GM12878 (cell line): ENCODE results near the gene CDKN2AIPNL.

Source experiments
- CTCF ChIP-seq, 3 experiments: IDR thresholded peaks in 2 of 3; conservative IDR thresholded peaks in 1 of 3; 2 replicates each; pipeline ENCODE4 v1.5.1; 2011; ENCODE audit warnings: low read depth in 3 of 3, low read length in 3 of 3, mild to moderate bottlenecking in 3 of 3, control low read depth in 2 of 3, moderate library complexity in 2 of 3, inconsistent platforms in 1 of 3, mixed read lengths in 1 of 3; ENCODE audit not compliant: control insufficient read depth in 2 of 3, insufficient read depth in 1 of 3; ENCODE audit errors: extremely low read depth in 1 of 3
- EP300 ChIP-seq, 2 experiments: fragments of 150-350 bp in 1 of 2; IDR thresholded peaks; 2 replicates each; pipeline ENCODE4 v1.6.1; 2011 to 2012; ENCODE audit warnings: low read depth in 2 of 2, low read length in 2 of 2, borderline replicate concordance in 1 of 2, improper control_type of control experiment in 1 of 2, inconsistent platforms in 1 of 2; ENCODE audit not compliant: control insufficient read depth in 1 of 2
- ETV6 ChIP-seq, 2 experiments: fragments of 450-650 bp in 1 of 2; IDR thresholded peaks in 1 of 2; conservative IDR thresholded peaks in 1 of 2; 2 replicates each; pipeline ENCODE4 v1.6.1; 2014; ENCODE audit warnings: antibody characterized with exemption in 1 of 2, borderline replicate concordance in 1 of 2, low read depth in 1 of 2, mild to moderate bottlenecking in 1 of 2, moderate library complexity in 1 of 2
- FOXM1 ChIP-seq: IDR thresholded peaks from 2 replicates; pipeline ENCODE4 v1.6.1; 2012; ENCODE audit warnings: low read depth, mild to moderate bottlenecking, inconsistent platforms, low read length, moderate library complexity
- RAD21 ChIP-seq: IDR thresholded peaks from 2 replicates; pipeline ENCODE4 v1.6.1; 2011; ENCODE audit warnings: mild to moderate bottlenecking, low read depth, low read length, moderate library complexity; ENCODE audit not compliant: insufficient read depth
- ZNF687 ChIP-seq: fragments of 450-650 bp; IDR thresholded peaks from 2 replicates; pipeline ENCODE4 v1.6.1; 2017; ENCODE audit warnings: mild to moderate bottlenecking, moderate library complexity
- TF ChIP-seq, protein P1 (sequence below): IDR thresholded peaks from 2 replicates; pipeline ENCODE4 v1.6.1; 2011; ENCODE audit warnings: borderline replicate concordance, low read depth, mild to moderate bottlenecking, moderate library complexity, mixed read lengths, low read length; ENCODE audit not compliant: insufficient read depth; ENCODE audit errors: extremely low read length
- TF ChIP-seq, protein P2 (sequence below): fragments of 450-650 bp; IDR thresholded peaks from 2 replicates; pipeline ENCODE4 v1.6.1; 2016; ENCODE audit warnings: mild to moderate bottlenecking, moderate library complexity, borderline replicate concordance

GRCh38 chr5:134409321-134409720 lies 2.4 kb downstream of the CDKN2AIPNL start:
- no peak for TF ChIP-seq EP300 (IDR thresholded peaks at IDR 0.05; ENCODE audit: borderline replicate concordance in 1 of 2, control insufficient read depth in 1 of 2, low read depth in 2 of 2, low read length in 2 of 2)
- no peak for TF ChIP-seq ETV6 (conservative IDR thresholded peaks at IDR 0.05 in 1 of 2, IDR thresholded peaks at IDR 0.05 in 1 of 2; ENCODE audit: borderline replicate concordance in 1 of 2, low read depth in 1 of 2)
- no peak for TF ChIP-seq FOXM1
- no peak for TF ChIP-seq CTCF (IDR thresholded peaks at IDR 0.05 in 2 of 3, conservative IDR thresholded peaks at IDR 0.05 in 1 of 3; ENCODE audit: control insufficient read depth in 2 of 3, extremely low read depth in 1 of 3, insufficient read depth in 1 of 3, low read depth in 3 of 3, low read length in 3 of 3)
- TF ChIP-seq, protein P1, sequence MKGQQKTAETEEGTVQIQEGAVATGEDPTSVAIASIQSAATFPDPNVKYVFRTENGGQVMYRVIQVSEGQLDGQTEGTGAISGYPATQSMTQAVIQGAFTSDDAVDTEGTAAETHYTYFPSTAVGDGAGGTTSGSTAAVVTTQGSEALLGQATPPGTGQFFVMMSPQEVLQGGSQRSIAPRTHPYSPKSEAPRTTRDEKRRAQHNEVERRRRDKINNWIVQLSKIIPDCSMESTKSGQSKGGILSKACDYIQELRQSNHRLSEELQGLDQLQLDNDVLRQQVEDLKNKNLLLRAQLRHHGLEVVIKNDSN: no peak
- TF ChIP-seq, protein P2, sequence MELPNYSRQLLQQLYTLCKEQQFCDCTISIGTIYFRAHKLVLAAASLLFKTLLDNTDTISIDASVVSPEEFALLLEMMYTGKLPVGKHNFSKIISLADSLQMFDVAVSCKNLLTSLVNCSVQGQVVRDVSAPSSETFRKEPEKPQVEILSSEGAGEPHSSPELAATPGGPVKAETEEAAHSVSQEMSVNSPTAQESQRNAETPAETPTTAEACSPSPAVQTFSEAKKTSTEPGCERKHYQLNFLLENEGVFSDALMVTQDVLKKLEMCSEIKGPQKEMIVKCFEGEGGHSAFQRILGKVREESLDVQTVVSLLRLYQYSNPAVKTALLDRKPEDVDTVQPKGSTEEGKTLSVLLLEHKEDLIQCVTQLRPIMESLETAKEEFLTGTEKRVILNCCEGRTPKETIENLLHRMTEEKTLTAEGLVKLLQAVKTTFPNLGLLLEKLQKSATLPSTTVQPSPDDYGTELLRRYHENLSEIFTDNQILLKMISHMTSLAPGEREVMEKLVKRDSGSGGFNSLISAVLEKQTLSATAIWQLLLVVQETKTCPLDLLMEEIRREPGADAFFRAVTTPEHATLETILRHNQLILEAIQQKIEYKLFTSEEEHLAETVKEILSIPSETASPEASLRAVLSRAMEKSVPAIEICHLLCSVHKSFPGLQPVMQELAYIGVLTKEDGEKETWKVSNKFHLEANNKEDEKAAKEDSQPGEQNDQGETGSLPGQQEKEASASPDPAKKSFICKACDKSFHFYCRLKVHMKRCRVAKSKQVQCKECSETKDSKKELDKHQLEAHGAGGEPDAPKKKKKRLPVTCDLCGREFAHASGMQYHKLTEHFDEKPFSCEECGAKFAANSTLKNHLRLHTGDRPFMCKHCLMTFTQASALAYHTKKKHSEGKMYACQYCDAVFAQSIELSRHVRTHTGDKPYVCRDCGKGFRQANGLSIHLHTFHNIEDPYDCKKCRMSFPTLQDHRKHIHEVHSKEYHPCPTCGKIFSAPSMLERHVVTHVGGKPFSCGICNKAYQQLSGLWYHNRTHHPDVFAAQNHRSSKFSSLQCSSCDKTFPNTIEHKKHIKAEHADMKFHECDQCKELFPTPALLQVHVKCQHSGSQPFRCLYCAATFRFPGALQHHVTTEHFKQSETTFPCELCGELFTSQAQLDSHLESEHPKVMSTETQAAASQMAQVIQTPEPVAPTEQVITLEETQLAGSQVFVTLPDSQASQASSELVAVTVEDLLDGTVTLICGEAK: no peak
- TF ChIP-seq RAD21: no peak
- TF ChIP-seq ZNF687: no peak
